ENCODE results near the gene HCRTR2. TPM values are rescaled to one million over a fixed set of nuclear protein-coding genes. Genes with fewer than 3 reads are reported as not detected.
A peak's percentile ranks its signal among the peaks of the same experiment; 100 is the strongest.
"Not testable (repeated sequence)": the region's sequence is repeated elsewhere in the genome, so short reads cannot be mapped to it uniquely, and the experiment has no call there.

HCRTR2 gene
- total RNA-seq, 1 donor from 2014 or later: not detected

DNA sequence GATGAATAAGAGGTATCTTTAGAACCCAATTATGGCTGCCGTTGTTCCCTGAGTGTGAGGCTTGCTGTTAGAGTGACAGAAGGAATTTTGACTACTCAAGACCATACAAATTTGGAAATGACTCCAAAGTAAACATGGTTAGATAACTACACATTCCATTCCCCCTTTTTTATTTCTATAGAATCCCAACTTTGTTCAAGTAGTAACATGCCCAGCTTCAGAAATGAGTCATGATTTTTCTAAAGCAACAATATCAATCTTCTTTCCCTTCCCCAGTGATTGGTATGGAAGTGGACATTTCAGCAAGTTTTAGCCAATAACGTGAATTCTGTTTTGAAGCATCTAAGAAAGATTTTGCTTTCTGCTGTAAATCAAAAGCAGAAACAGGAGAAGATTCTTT, 37.8 kb downstream of the HCRTR2 start:
- no peak for DNase-seq (ENCODE audit: low read depth in 2 of 2)

DNA sequence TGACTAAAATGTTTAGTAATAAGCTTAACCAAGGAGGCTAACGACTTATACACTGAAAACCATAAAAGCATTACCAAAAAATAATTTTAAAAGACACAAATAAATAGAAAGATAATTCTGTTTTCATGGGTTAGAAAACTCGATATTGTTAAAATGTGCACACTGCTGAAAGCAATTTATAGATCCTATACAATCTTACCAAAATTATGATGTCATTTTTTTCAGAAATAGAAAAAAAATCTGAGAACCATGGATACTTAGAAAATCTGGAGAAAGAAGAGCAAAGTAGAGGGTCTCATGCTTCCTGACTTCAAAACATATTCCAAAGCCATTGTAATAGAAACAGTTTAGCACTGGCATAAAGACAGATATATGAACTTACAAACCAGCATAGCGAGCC, 46.6 kb downstream of the HCRTR2 start:
- DNase-seq (ENCODE audit: low read depth in 2 of 2): no peak

DNA sequence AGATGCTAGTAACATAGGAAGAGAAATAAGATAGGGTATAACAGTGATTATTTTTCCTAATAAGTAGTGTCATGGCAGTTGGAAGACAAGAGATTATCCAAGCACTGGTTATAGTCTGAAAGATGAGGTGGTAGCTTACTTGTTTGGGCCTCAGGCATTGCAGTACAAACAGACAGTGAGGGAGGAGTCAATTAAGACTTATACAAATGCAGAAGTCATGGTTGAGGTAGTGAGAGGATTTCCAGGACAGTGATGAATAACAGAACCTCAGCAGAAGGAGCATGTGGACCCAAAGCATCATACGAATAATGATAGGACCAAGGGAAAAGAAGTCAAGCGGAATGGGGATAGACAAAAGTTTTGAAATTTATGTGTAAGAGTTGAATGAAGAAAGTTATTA, 53.5 kb downstream of the HCRTR2 start:
- DNase-seq (ENCODE audit: low read depth in 2 of 2): no peak

DNA sequence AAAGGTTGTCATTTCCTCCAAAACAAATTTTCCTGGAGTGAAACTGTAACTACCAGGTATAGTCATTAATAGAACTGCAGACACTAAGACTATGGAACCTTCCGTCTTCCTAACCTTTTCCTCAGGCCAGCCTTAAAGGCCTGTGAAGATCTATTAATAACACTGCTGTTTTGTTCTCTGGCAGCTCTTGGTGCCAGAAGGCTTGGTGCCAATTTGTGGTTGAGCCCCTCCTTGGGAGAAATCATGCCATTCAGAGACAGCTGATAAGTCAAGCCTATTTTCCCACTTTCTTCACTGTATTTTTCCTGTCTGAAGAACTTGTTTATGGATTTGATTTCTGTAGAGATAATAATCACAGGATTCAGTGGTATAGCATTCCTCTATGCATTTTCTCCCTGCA, 64.8 kb downstream of the HCRTR2 start:
- DNase-seq (ENCODE audit: low read depth in 2 of 2): peak in 1 of 2 donors; percentile 22

DNA sequence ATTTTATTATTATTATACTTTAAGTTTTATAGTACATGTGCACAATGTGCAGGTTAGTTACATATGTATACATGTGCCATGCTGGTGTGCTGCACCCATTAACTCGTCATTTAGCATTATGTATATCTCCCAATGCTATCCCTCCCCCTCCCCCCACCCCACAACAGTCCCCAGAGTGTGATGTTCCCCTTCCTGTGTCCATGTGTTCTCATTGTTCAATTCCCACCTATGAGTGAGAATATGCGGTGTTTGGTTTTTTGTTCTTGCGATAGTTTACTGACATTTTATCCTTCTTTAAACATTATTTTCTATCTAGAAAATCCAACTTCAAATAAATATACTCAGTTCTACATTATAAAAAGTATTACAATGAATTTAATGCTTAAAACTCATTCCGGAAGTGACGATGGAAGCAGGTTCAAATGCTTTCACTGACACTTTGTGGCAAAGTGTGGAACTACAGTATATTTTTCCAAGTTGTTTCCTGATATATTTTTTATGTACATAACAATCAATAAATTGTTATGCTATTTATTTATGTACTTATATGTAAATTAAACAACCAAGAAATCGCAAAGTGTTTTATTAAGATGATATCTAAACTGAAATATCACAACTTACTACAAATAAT, 66.8 kb downstream of the HCRTR2 start:
- DNase-seq (ENCODE audit: low read depth in 2 of 2): peak in 1 of 2 donors; percentile 30

DNA sequence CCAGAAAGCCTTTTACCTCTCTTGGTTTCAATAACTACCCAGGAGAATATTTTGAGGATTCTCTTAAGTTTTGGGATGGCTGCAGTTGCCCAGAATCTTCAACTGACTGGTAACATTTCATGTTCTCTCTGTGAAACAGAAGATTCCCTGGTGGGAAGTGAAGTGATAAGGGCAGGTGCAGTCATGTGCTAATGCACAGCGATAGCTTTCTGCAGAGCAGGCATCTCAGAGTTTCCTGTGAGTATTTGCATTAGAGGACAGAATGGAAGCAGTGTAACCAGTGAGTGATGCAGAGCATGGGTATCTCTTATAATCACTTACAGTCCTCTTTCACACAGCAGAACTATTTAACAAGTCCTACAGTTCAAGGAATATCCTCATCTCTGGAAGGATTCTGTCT, 76.1 kb downstream of the HCRTR2 start:
- no peak for DNase-seq (ENCODE audit: low read depth in 2 of 2)

DNA sequence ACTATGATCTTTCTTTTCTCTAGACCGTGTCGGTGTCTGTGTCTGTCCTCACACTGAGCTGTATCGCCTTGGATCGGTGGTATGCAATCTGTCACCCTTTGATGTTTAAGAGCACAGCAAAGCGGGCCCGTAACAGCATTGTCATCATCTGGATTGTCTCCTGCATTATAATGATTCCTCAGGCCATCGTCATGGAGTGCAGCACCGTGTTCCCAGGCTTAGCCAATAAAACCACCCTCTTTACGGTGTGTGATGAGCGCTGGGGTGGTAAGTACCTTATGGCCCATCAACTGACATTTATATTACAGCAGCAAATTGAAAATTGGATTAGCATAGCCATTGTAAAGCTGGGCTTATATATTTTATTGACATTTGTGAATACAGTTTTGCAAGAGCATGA, 80.8 kb downstream of the HCRTR2 start:
- no peak for DNase-seq (ENCODE audit: low read depth in 2 of 2)

DNA sequence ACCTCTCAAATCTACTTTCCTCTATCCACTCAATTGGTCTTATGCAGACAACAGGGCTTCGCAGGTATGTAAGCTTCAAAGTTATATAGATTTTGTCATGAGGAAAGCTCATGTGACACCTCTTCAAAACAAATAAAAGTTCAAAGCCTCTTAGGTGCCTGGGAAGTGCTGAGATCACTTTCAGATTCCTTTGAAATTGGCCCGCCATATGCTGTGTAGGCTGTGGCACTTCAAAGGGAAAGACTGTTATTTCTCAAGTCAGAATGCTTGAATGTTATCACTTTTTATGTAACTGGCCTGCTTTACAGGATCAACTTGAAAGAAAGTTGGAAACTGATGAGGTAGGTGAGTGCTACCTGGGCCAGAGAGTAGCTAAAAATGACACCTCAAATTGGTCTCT, 85.9 kb downstream of the HCRTR2 start:
- no peak for DNase-seq (ENCODE audit: low read depth in 2 of 2)

DNA sequence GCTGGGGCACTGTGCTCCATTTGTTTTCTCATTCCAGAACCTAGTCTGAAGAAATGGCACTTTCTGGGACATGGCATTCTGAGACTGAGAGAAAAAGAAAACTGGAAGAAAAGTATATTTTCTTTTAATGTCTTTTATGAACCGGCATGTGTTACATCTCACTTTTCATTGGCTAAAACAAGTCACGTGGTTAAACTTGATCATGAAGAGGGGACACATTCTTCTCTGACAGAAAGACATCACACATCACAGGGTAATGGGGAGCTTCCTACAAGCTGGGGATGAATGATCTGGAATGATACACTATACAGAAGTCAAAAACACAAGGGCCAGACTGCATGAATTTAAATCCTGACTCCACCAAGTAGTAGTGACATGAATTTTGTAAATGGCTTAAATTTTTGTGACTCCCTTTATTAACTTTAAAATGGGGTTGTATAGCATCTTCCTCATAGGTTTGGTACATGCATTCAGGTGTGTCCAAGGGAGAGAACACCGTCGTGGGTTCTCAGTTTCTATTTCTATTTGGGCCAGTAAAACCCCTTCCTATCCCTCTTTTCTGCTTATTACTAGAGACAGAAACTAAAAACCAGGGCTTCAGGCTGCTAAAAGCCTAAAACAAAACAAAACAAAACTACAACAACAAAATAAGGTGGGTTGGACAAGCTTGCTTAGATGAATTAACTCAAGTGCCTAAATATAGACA, 91.2 kb downstream of the HCRTR2 start:
- DNase-seq (ENCODE audit: low read depth in 2 of 2): no peak

DNA sequence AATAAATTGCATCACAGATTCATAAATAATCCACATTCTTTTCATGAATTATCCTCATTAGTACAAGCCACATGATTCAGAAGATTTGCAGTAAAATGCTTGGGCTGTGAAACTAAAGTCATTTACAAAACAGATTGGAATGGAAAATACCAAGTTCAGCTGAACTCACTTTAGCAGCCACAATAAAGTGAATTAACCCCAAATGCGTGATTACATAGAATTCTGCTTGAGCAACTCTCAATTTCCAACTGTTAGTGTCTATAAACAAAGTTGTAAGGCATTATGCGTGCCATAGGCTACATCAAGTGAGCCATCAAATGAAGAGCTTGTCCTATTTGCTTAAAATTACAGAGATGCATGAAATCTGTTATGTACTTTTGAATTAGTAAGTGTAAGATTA, 92.6 kb downstream of the HCRTR2 start:
- no peak for DNase-seq (ENCODE audit: low read depth in 2 of 2)

DNA sequence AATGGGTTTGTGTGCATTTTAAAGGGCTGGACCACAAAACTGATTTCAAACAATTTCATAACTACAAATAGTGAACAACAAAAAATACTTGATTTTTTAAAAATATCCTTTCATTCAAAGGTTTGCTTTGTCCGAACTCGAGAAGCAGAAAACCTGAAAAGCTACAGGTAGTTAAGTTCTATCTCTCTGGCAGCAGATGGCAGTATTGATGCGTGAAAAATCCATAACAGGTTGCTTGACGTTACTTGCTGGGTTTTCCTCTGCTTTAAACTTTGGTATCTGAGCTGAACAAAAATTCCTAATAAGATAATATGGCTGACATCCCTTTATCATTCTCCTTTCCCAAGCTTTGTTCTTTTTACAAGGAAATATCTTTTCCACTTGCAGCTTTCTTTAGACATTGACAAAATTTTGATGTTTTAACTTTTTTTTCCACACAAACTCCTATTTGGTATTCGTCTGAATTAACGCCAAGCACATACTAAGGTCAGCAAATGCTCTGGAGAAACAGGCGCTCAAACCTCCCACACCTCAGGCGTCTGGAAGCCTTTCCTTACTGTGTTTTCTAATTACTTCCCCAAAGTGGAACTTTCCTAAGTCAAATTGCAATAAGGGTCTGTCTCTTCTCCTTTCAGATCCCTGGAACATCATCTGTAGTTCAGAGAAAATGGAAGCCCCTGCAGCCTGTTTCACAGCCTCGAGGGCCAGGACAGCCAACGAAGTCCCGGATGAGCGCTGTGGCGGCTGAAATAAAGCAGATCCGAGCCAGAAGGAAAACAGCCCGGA, 102.6 kb downstream of the HCRTR2 start:
- DNase-seq (ENCODE audit: low read depth in 2 of 2): peak; percentile 35 to 59

DNA sequence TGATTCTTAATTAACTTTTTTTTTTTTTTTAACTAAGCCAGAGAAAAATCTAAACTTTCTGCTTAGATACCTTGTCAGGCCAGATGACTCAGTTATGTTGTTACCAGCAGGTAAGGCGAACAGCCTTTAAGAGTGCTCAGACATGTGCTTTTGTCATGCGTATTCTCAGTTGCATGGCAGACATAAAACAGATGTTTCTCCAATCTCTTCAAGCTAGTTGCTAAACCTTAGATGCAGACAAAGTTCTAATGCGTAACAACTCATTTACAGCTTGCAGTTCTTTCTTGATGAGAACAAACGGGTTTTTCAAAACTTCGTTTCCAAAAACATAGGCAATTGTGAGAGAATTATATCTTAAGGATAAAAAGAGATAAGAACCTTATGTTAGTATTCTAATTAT, 103.3 kb downstream of the HCRTR2 start:
- DNase-seq (ENCODE audit: low read depth in 2 of 2): no peak

DNA sequence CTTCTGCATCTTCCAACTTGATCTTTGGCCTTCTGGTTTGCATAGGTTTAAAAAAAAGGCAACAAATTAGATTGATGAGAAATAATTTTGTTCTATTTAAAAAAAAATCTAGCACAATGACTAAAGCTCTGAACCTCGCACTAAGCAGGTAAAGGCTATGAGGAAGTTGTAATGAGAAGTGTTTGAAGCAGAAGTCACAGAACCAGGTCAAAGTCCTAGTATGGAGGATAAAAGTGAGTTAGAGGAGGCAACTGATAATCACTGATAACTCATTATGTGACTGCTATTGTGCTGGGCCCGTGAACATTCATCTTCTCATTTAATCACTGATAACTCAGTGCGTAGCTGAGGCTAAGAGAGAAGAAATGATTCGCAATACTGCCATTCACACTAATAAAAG, 106.9 kb downstream of the HCRTR2 start:
- DNase-seq (ENCODE audit: low read depth in 2 of 2): no peak

DNA sequence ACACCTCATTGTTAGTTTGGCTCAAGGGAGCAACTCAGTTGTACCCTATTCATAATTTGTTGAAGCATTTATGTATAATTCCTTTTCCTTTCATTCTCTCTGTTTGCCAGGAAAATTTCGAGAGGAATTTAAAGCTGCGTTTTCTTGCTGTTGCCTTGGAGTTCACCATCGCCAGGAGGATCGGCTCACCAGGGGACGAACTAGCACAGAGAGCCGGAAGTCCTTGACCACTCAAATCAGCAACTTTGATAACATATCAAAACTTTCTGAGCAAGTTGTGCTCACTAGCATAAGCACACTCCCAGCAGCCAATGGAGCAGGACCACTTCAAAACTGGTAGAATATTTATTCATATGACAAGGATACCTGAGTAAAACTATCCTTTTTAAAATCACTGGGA, 107.8 kb downstream of the HCRTR2 start:
- DNase-seq (ENCODE audit: low read depth in 2 of 2): no peak

DNA sequence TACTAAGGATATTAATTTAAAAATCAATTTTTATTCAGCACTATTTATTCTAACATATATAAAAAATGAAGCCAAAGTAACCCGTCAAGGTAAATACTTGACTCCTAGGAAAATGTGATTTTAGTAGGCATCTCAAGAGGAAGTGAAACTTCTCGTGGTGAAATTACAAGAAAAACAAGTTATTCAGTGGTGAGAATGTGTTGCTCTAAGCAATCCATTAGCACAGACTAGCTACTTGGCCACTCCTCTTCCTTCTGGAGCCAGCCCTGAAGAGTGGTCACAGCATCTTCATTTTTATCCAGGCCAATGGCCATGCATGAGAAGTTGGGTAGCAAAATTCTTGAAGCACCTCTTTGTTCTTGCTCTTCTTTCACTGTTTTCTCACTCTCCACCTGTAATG, 112.5 kb downstream of the HCRTR2 start:
- DNase-seq (ENCODE audit: low read depth in 2 of 2): no peak

DNA sequence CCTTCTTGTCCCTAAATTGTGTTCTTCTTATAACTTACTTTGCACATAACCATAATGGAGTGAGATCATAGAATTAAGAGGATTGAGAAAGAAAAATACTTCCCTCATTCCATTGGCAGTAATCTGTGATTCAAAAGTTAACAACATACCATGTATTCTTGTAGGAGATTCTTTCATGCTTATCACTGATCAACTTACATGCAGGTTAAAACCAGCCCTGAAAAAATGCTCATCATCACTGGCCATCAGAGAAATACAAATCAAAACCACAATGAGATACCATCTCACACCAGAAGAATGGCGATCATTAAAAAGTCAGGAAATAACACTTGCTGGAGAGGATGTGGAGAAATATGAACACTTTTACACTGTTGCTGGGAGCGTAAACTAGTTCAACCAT, 116.4 kb downstream of the HCRTR2 start:
- DNase-seq (ENCODE audit: low read depth in 2 of 2): no peak

DNA sequence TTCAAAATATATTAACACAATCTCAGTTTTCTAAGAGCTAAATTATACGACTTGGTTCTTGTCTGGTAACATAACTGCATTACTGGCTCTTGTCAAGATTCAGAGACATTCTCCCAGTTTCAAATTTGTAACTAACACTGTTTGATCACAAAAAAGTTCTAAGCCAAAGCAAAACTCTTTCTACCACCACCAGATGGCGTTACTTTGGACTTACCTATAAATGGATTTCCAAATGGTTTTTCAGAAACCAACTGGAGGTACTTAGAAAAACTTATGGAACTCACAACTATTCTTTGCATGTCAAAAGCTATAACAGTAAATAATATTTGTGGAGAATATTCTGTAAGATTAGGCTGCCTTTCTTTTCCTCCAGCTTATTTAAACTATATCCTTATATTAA, 118.8 kb downstream of the HCRTR2 start:
- DNase-seq (ENCODE audit: low read depth in 2 of 2): peak in 1 of 2 donors; percentile 13

DNA sequence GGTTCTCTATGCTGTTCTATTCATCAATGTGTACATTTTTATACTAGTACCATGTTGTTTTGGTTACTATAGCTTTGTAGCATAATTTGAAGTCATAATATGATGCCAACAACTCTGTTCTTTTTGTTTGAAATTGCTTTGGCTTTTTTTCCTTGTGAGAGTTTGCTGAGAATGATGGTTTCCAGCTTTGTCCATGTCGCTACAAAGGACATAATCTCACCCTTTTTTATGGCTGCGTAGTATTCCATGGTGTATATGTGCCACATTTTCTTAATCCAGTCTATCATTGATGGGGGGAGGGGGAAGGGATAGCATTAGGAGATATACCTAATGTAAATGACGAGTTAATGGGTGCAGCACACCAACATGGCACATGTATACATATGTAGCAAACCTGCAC, 122.9 kb downstream of the HCRTR2 start:
- DNase-seq (ENCODE audit: low read depth in 2 of 2): not testable (repeated sequence)

DNA sequence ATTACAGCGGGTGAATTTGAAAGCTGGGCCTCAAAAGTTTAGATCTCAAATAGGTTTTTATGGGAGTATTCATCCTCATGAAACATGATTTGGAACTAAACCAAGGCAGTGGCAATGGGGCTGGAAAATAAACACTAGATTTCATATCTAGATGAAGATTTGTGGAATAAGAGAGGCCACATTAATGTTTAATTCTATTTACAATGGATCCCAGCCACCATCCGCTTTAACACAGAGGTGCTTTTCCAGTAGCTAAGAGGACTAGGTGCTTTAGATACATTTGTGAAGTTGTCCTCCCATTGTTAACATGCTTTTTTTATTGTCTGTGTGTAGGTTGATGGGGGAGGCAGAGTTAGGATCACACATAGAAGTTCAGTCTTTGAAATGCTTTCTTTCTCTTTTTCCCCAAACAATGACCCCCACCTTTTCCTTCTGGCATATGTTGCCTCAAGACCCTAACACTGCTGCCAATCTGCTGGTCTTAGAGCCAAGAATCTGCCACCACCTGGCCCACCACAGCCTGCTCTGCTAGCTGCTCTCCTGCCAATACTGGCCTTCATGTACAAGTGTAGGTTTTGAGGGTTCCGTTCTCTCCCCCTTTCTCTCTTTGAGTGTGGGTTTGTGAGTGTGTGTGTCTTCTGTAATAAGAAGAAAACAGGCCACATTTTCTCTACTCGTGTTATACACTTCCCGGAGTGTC, 125.1 kb downstream of the HCRTR2 start:
- no peak for DNase-seq (ENCODE audit: low read depth in 2 of 2)

DNA sequence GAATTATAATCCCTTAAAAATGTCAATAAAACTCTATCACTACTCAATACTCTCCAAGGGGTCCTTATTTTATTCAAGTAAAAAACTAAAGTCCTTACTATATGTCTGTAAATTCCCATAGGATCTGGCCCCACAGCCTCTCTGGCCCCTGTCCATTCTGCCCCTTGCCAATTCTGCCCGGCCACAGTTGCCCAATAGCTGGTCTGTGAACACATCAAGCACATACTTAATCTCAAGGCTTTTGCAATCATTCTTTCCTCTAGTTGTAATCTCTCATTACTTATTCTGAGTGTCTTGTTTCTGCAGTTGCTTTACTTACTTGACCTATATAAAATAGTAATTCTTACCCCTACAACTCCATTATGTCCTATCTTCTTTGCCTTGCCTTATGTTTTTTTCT, 130.4 kb downstream of the HCRTR2 start:
- no peak for DNase-seq (ENCODE audit: low read depth in 2 of 2)

DNA sequence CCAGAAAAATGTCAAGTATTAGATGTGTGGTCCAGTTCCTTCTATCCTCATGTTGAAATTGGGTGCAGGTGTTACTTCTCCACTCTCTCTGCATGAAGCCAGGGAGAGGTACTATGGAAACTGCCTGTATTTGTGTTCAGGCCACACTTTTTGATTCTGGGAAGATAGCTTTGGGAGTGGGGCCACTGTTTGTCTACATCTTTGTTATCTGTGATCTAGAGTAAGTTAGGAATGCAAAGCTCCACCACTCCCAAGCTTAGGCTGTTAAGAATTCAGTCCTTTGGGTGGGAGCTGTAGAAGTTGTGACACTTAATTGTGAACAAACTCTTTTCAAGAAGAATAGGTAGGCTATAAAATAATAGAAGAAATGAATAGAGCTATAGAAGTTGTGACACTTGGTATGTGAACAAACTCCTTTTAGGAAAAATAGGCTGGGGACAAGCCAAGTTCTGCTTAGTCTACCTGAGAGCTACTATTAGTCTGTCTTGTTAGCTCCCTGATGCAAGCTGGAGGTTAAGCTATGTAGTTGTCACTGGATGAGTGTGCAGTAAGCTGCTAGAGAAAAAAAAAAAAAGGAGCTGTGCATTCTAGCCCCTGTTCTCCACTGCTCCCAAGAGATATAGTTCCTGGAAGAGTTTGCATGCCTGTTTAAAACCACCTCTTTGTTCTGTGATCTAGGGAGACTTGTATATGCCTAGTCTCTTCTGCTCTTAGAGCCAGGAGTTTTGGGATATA, 145.8 kb downstream of the HCRTR2 start:
- DNase-seq (ENCODE audit: low read depth in 2 of 2): no peak
